HepG2 (cell line): ENCODE data around the gene SPATA12. TPM values are rescaled to one million over a fixed set of nuclear protein-coding genes. Genes with fewer than 3 reads are reported as not detected.

Experiments used
- ATAC-seq: fragments of 200-7000 bp; cut with Tn5 transposase; 3 replicates; pipeline ENCODE4 v1.9.1; 2020; ENCODE audit warnings: mild to moderate bottlenecking, moderate library complexity
- BruUV-seq: library from RNA; stranded (reverse); fragments of 400-500 nt; replicated peaks from 2 replicates; lab custom pipeline; 2021; lab: Mats Ljungman, UMichigan
- CTCF ChIA-PET: fragments of 300-600 bp; formaldehyde crosslinking; extraction: SDS; loops from one replicate; lab custom pipeline; 2021; ENCODE audit warnings: low total read pairs, inconsistent platforms, low intra/inter-chr PET ratio; lab: Yijun Ruan, JAX
- POLR2A ChIA-PET: fragments of 350-600 bp; sonication (Branson Sonifier 250); formaldehyde crosslinking; loops from one replicate; lab custom pipeline; 2020; ENCODE audit warnings: antibody characterized with exemption, inconsistent platforms; lab: Yijun Ruan, JAX
- DNase-seq: peaks from one replicate; pipeline ENCODE4 v3.0.0-alpha.2; 2015; ENCODE audit warnings: low spot score
- FAIRE-seq: peaks from 3 replicates; lab custom pipeline; 2011; peaks lifted over from hg19 to GRCh38; lab: Jason Lieb, UNC
- H2AFZ ChIP-seq: one replicate; pipeline ENCODE4 v1.6.1; 2011; ENCODE audit warnings: low read length, inconsistent platforms
- H3K27ac ChIP-seq: fragments of 300-600 bp; 3 replicates; pipeline ENCODE4 v1.8.0; 2011; ENCODE audit warnings: mixed run types, mild to moderate bottlenecking, mixed read lengths, low read length, inconsistent platforms; ENCODE audit not compliant: insufficient read depth; ENCODE audit errors: extremely low read length
- H3K27me3 ChIP-seq, 2 experiments: fragments of 200-600 bp in 1 of 2; 2 replicates in 1 of 2; 3 replicates in 1 of 2; pipeline versions ENCODE4 v1.6.0 to v1.8.0; 2011; ENCODE audit warnings: low read length in 2 of 2, mild to moderate bottlenecking in 2 of 2, moderate library complexity in 2 of 2, inconsistent platforms in 1 of 2; ENCODE audit not compliant: insufficient read depth in 2 of 2, control insufficient read depth in 1 of 2
- H3K36me3 ChIP-seq, 2 experiments: fragments of 200-600 bp in 1 of 2; replicated peaks in 1 of 2; 2 replicates in 1 of 2; 3 replicates in 1 of 2; pipeline versions ENCODE4 v1.5.1 to v1.8.0; 2011; ENCODE audit warnings: low read length in 2 of 2, inconsistent platforms in 1 of 2; ENCODE audit not compliant: insufficient read depth in 2 of 2, control insufficient read depth in 1 of 2
- H3K4me1 ChIP-seq: 2 replicates; pipeline ENCODE4 v1.5.1; 2012; ENCODE audit warnings: low read length, inconsistent platforms; ENCODE audit not compliant: insufficient read depth
- H3K4me2 ChIP-seq: 2 replicates; pipeline ENCODE4 v1.6.0; 2011; ENCODE audit warnings: low read depth, low read length, inconsistent platforms
- H3K4me3 ChIP-seq, 3 experiments: fragments of 200-600 bp in 1 of 3; sonication (generic), shearing (Covaris generic) in 1 of 3; replicated peaks in 1 of 3; 2 replicates each; pipeline ENCODE4 v1.5.1; 2011 to 2016; ENCODE audit warnings: low read length in 3 of 3, inconsistent platforms in 2 of 3, low read depth in 2 of 3, mild to moderate bottlenecking in 2 of 3, control low read depth in 1 of 3, mixed read lengths in 1 of 3; ENCODE audit not compliant: insufficient read depth in 1 of 3
- H3K79me2 ChIP-seq: one replicate; pipeline ENCODE4 v1.6.1; 2011; ENCODE audit warnings: low read length, inconsistent platforms; ENCODE audit not compliant: insufficient read depth
- H3K9ac ChIP-seq: 2 replicates; pipeline ENCODE4 v1.6.0; 2011; ENCODE audit warnings: mild to moderate bottlenecking, low read depth, low read length, inconsistent platforms; ENCODE audit not compliant: insufficient read depth
- H3K9me3 ChIP-seq: 2 replicates; pipeline ENCODE4 v1.5.1; 2012; ENCODE audit warnings: mild to moderate bottlenecking, low read length
- H4K20me1 ChIP-seq: 2 replicates; pipeline ENCODE4 v1.6.0; 2011; ENCODE audit warnings: inconsistent platforms, mild to moderate bottlenecking, low read length, moderate library complexity; ENCODE audit not compliant: insufficient read depth
- DR1 ChIP-seq: sonication (generic); formaldehyde crosslinking; IDR thresholded peaks from 2 replicates; pipeline ENCODE4 v1.8.0; 2021; ENCODE audit warnings: mild to moderate bottlenecking, missing genetic modification reagents, inconsistent platforms
- MAZ ChIP-seq, 2 experiments: sonication (generic) in 1 of 2; formaldehyde crosslinking in 1 of 2; IDR thresholded peaks; 2 replicates each; pipeline versions ENCODE4 v1.5.0 to v1.6.1; 2012 to 2020; ENCODE audit warnings: low read depth in 2 of 2, mild to moderate bottlenecking in 2 of 2, borderline replicate concordance in 1 of 2, improper control_type of control experiment in 1 of 2, low read length in 1 of 2, missing genetic modification reagents in 1 of 2, moderate library complexity in 1 of 2
- NFE2L2 ChIP-seq: fragments of 150-350 bp; IDR thresholded peaks from 2 replicates; pipeline ENCODE4 v1.6.1; 2014; ENCODE audit warnings: low read length
- RFX5 ChIP-seq: IDR thresholded peaks from 2 replicates; pipeline ENCODE4 v1.6.1; 2011; ENCODE audit warnings: low read depth, low read length, improper control_type of control experiment
- SOX5 ChIP-seq: IDR thresholded peaks from 2 replicates; pipeline ENCODE4 v1.6.1; 2016; ENCODE audit warnings: borderline replicate concordance
- SP5 ChIP-seq: IDR thresholded peaks from 2 replicates; pipeline ENCODE4 v1.6.1; 2016; ENCODE audit warnings: low read depth, borderline replicate concordance
- ZBTB43 ChIP-seq: sonication (generic); formaldehyde crosslinking; conservative IDR thresholded peaks from 2 replicates; pipeline ENCODE4 v1.4.0; 2020; ENCODE audit warnings: missing genetic modification reagents
- ZNF414 ChIP-seq: sonication (generic); formaldehyde crosslinking; IDR thresholded peaks from 2 replicates; pipeline ENCODE4 v1.5.0; 2020; ENCODE audit warnings: missing genetic modification reagents
- ZNF451 ChIP-seq: sonication (generic); formaldehyde crosslinking; IDR thresholded peaks from 2 replicates; pipeline ENCODE4 v1.5.0; 2020; ENCODE audit warnings: mild to moderate bottlenecking, missing genetic modification reagents
- ZNF546 ChIP-seq: sonication (generic); formaldehyde crosslinking; conservative IDR thresholded peaks from 2 replicates; pipeline ENCODE4 v1.8.1; 2023; ENCODE audit warnings: mild to moderate bottlenecking, missing genetic modification reagents
- ZNF652 ChIP-seq: IDR thresholded peaks from 2 replicates; pipeline ENCODE4 v1.6.1; 2016; ENCODE audit warnings: low read depth, borderline replicate concordance
- ZNF777 ChIP-seq: sonication (generic); formaldehyde crosslinking; IDR thresholded peaks from 2 replicates; pipeline ENCODE4 v1.4.0; 2020; ENCODE audit warnings: missing genetic modification reagents
- WGBS: methylation state at CpG from one replicate; pipeline ENCODE4 v1.1.6; 2017; ENCODE audit warnings: low lambda C conversion rate; 5-methylcytosine and 5-hydroxymethylcytosine counted together
- in situ Hi-C: cut with HindIII; loops from 2 replicates; pipeline ENCODE4 v1.10.0; 2017; ENCODE audit warnings: low pct_unique_long_range_greater_than_20kb; ENCODE audit not compliant: extremely low pct_ligation_motif_present
- intact Hi-C: fragments of 100-400 bp; cut with micrococcal nuclease; formaldehyde crosslinking; loops from one replicate; pipeline ENCODE4 v1.10.0; 2022; ENCODE audit not compliant: unreplicated experiment
- polyA plus RNA-seq, 8 experiments: library from polyadenylated mRNA; depleted of rRNA in 3 of 8; stranded (reverse) in 7 of 8; unstranded in 1 of 8; fragments of >200 nt; fragmentation: Illumina TruSeq in 4 of 8; extraction: Trizol in 4 of 8; gene quantifications; 2 replicates each; pipeline versions ENCODE4 v1.2.1 to v1.2.3, GENCODE V29; 2011 to 2016; ENCODE audit warnings: low read depth in 4 of 8, missing spikeins in 1 of 8, mixed read lengths in 1 of 8; ENCODE audit not compliant: insufficient read depth in 1 of 8
- total RNA-seq, 5 experiments: library from RNA; depleted of rRNA; stranded (reverse); fragments of >200 nt; fragmentation: Illumina TruSeq; extraction: Trizol; gene quantifications; 2 replicates each; pipeline ENCODE4 v1.2.3, GENCODE V29; 2016; ENCODE audit warnings: low read depth in 1 of 5
- TF ChIP-seq, protein P1 (sequence below): sonication (generic); formaldehyde crosslinking; IDR thresholded peaks from 2 replicates; pipeline ENCODE4 v1.8.0; 2022; ENCODE audit warnings: missing genetic modification reagents, mild to moderate bottlenecking, inconsistent platforms, borderline replicate concordance
- TF ChIP-seq, protein P2 (sequence below), 2 experiments: sonication (generic) in 1 of 2; formaldehyde crosslinking in 1 of 2; IDR thresholded peaks; 2 replicates each; pipeline versions ENCODE4 v1.6.1 to v1.9.0; 2014 to 2022; ENCODE audit warnings: antibody characterized with exemption in 1 of 2, borderline replicate concordance in 1 of 2, inconsistent platforms in 1 of 2, low read depth in 1 of 2, missing genetic modification reagents in 1 of 2

The SPATA12 gene
- total and polyA plus RNA-seq, 2 of the 13 experiments (the other 11 are each of a cell fraction or from before 2014, with no cell fraction given), result 0.09 to 0.25 TPM

- Histone ChIP-seq H3K27ac (no peak overlapping the region), H3K79me2 (no peaks in the 10 kb centered on the region), H3K4me2 (no peak overlapping the region), H3K4me3 (no peak overlapping the region), H2AFZ (no peak overlapping the region), H3K4me1 (no peaks in the 10 kb centered on the region), H3K27me3 (peaks cover 0 to 20% of the 10 kb centered on the region in 2 experiments; a peak in 3 of 5 replicates), H3K36me3 (no peaks in the 10 kb centered on the region), H3K9me3 (no peaks in the 10 kb centered on the region), H4K20me1 (no peaks in the 10 kb centered on the region), H3K9ac (no peak overlapping the region)
- intact Hi-C loops (no loop called here), in situ Hi-C loops (no loop called here)
- ATAC-seq (no peak), FAIRE-seq (no peak), DNase-seq (no peak)
- ChIA-PET POLR2A (no interaction called here), CTCF (no interaction called here)
- WGBS, result 36% methylated on average over 8 of the region's 10 CpGs
- no TSS peak for BruUV-seq
- TF ChIP-seq ZNF652 (CRISPR knock-in tag) (no peak), ZNF777 (no peak), MAZ (IDR thresholded peaks at IDR 0.05; ENCODE audit: borderline replicate concordance, low read depth, low read length) (no peak), MAZ (CRISPR knock-in tag; IDR thresholded peaks at IDR 0.05; ENCODE audit: low read depth) (no peak), RFX5 (no peak), ZBTB43 (CRISPR knock-in tag) (no peak), SOX5 (no peak), ZNF546 (CRISPR knock-in tag) (no peak), ZNF414 (CRISPR knock-in tag) (no peak), ZNF451 (no peak), DR1 (CRISPR knock-in tag) (no peak), NFE2L2 (no peak), SP5 (CRISPR knock-in tag) (no peak)
- TF ChIP-seq, protein P1, sequence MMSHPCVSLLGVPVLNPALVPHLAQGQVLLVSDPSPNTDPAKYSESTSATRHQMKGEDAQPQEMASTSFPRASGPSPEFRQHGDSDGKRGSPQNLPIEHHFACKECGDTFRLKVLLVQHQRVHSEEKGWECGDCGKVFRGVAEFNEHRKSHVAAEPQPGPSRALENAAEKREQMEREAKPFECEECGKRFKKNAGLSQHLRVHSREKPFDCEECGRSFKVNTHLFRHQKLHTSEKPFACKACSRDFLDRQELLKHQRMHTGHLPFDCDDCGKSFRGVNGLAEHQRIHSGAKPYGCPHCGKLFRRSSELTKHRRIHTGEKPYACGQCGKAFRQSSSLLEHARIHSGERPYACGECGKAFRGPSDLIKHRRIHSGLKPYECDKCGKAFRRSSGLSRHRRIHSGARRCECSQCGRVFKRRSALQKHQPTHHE (CRISPR knock-in tag), result no peak
- TF ChIP-seq, protein P2, sequence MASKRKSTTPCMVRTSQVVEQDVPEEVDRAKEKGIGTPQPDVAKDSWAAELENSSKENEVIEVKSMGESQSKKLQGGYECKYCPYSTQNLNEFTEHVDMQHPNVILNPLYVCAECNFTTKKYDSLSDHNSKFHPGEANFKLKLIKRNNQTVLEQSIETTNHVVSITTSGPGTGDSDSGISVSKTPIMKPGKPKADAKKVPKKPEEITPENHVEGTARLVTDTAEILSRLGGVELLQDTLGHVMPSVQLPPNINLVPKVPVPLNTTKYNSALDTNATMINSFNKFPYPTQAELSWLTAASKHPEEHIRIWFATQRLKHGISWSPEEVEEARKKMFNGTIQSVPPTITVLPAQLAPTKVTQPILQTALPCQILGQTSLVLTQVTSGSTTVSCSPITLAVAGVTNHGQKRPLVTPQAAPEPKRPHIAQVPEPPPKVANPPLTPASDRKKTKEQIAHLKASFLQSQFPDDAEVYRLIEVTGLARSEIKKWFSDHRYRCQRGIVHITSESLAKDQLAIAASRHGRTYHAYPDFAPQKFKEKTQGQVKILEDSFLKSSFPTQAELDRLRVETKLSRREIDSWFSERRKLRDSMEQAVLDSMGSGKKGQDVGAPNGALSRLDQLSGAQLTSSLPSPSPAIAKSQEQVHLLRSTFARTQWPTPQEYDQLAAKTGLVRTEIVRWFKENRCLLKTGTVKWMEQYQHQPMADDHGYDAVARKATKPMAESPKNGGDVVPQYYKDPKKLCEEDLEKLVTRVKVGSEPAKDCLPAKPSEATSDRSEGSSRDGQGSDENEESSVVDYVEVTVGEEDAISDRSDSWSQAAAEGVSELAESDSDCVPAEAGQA (IDR thresholded peaks at IDR 0.05; ENCODE audit: low read depth), result no peak
- TF ChIP-seq, protein P2 (CRISPR knock-in tag; IDR thresholded peaks at IDR 0.05; ENCODE audit: borderline replicate concordance), result no peak
These were observed 60.1 kb downstream of the SPATA12 start for GRCh38 chr3:57120451-57121174.
